ENCODE data around the gene PLAAT4. TPM values are rescaled to one million over a fixed set of nuclear protein-coding genes. Genes with fewer than 3 reads are reported as not detected.

The PLAAT4 gene
- total RNA-seq, 1 donor: 16.6 TPM

GRCh38 chr11:63557570-63557969 lies 21.0 kb downstream of the PLAAT4 start:
- TF ChIP-seq CTCF (IDR thresholded peaks at IDR 0.05; ENCODE audit: insufficient read depth, low read length): no peak
- no peak for DNase-seq (ENCODE audit: low read depth)
- no peak overlapping the region for H3K4me3 ChIP-seq (ENCODE audit: low read depth, low read length)

GRCh38 chr11:63558459-63559157 lies 22.0 kb downstream of the PLAAT4 start:
- no peak overlapping the region for H3K4me3 ChIP-seq (ENCODE audit: low read depth, low read length)
- no peak for TF ChIP-seq CTCF (IDR thresholded peaks at IDR 0.05; ENCODE audit: insufficient read depth, low read length)
- no peak for DNase-seq (ENCODE audit: low read depth)

GRCh38 chr11:63560506-63561180 lies 24.0 kb downstream of the PLAAT4 start:
- no peak overlapping the region for H3K4me3 ChIP-seq (ENCODE audit: low read depth, low read length)
- TF ChIP-seq CTCF (IDR thresholded peaks at IDR 0.05; ENCODE audit: insufficient read depth, low read length): no peak
- no peak for DNase-seq (ENCODE audit: low read depth)

GRCh38 chr11:63563201-63564055 lies 26.8 kb downstream of the PLAAT4 start, which contains the start of gene PLAAT2:
Gene PLAAT2 (minus strand): TSS chr11:63563379. CDS start chr11:63563324, 55 bp downstream.
- TF ChIP-seq CTCF (IDR thresholded peaks at IDR 0.05; ENCODE audit: insufficient read depth, low read length): no peak
- DNase-seq (ENCODE audit: low read depth): no peak
- no peak within 1 kb of the TSS for H3K4me3 ChIP-seq (ENCODE audit: low read depth, low read length)

GRCh38 chr11:63564056-63564774 lies 27.6 kb downstream of the PLAAT4 start:
- no peak for TF ChIP-seq CTCF (IDR thresholded peaks at IDR 0.05; ENCODE audit: insufficient read depth, low read length)
- H3K4me3 ChIP-seq (ENCODE audit: low read depth, low read length): no peak overlapping the region
- no peak for DNase-seq (ENCODE audit: low read depth)

- no peak overlapping the region for H3K4me3 ChIP-seq (ENCODE audit: low read depth, low read length)
- DNase-seq (ENCODE audit: low read depth): no peak
- no peak for TF ChIP-seq CTCF (IDR thresholded peaks at IDR 0.05; ENCODE audit: insufficient read depth, low read length)
These were observed 28.3 kb downstream of the PLAAT4 start for GRCh38 chr11:63564784-63565350.
